ENCODE results near the gene TRPM8. TPM values are rescaled to one million over a fixed set of nuclear protein-coding genes. Genes with fewer than 3 reads are reported as not detected.
"Not testable (repeated sequence)": the region's sequence is repeated elsewhere in the genome, so short reads cannot be mapped to it uniquely, and the experiment has no call there.

The TRPM8 gene
- polyA plus RNA-seq, 4 donors: 0.30 to 0.36 TPM; not detected in 2

DNA sequence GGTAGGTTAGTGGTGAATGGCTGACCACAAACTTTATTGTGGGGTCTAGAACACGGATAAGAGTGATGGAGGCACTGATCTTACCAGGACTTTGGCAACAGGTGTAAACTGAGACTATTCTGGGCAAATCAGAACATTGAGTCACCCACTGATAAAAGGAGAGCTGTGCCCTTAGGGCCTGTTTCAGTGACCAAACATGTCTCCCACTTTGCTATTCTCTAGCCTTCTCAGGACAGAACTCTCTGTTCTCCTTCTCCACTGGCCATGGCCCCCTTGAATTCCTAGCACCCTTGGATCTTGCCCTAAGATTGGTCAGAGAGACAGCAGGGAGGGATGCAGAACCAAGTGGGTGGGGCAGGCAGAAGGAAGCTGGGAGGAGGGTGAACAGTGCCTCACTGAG lies 18.3 kb downstream of the TRPM8 start:
- DNase-seq (ENCODE audit: low read depth in 4 of 4, low spot score in 2 of 4): no peak

DNA sequence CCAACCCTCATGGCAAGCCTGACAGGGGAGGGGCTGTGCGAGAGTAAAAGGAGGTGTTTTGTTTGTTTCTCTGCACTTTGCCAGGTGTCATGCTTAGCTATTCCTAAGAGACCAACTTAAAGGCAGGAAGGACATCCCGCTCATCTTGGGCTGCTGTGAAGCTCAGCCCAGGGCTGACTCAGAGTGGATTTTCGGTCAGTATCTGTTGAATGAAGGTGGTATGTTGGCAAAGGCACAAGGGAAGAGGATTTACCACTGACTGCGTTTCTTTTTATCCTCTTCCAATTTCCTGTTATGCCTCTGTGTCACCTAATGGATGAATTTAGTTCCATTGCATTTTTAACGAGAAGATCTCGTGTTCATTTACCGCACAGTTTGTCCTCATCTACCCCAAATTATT lies 18.9 kb downstream of the TRPM8 start:
- DNase-seq (ENCODE audit: low read depth in 4 of 4, low spot score in 2 of 4): no peak

DNA sequence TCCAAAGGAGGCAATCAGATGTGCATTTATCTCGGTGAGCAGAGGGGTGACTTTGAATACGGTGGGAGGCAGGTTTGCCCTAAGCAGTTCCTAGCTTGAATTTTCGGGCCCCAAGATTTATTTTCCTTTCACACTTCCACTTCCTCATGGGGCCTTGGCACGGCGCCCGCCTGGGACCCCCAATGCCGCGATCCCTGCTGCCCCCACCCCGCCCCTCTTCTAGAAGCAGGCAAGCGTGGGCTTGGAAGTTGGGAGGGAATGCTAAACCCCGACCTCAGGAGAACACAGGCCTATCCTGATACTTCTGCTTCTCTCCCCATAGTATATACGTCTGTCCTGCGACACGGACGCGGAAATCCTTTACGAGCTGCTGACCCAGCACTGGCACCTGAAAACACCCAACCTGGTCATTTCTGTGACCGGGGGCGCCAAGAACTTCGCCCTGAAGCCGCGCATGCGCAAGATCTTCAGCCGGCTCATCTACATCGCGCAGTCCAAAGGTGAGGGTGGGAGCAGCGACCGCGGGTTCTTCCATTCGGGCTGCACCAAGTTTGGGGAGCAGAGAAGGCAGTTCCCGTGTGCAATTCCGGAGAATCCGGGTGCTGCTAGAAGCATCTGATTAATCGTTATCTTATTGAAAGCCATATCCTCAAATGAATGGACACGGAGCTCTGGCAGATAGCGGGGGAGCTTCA lies 21.6 kb downstream of the TRPM8 start:
- DNase-seq (ENCODE audit: low read depth in 4 of 4, low spot score in 2 of 4): peak in 2 of 4 donors; percentile 3 to 19

DNA sequence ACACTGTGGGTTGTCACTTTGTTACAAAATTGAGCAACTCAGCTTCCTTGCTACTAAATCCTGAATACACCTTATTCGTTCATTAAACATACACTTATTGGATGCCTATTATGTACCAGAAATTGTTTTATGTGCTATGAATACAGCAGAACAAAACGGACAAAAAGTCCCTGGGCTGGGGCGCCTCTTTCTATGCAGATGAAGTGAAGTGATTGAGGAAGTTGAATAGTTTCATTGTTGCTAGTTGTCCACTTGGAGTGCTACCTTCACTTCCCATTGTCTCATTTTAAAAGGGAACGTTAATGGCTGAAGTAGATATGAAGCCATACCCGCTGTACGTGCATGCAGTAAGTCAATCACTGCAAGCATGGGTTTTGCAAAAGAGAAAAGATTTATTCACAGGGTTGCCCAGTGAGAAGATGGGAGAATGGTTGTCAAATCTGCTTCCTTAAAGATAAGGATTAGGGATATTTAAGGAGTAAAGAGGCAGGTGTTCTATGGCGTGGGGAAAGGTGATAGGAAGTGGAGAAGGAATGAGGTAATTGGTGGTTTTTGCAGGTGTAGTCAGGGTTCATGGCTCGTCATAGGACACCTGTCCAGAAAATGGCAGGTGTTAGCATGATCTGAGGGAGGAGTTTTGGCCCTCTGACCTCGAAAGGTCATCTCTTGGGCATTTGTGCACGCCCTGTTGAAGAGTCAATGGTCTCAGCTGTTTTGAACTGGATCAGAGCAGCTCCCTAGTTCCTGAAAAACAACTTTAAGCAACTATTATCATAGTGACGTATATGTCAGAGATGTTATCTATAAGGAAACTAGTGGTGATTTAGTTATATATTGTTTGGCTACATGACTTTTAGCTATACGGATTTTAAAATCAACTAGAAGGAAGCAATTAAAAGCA lies 23.5 kb downstream of the TRPM8 start:
- no peak for DNase-seq (ENCODE audit: low read depth in 4 of 4, low spot score in 2 of 4)

DNA sequence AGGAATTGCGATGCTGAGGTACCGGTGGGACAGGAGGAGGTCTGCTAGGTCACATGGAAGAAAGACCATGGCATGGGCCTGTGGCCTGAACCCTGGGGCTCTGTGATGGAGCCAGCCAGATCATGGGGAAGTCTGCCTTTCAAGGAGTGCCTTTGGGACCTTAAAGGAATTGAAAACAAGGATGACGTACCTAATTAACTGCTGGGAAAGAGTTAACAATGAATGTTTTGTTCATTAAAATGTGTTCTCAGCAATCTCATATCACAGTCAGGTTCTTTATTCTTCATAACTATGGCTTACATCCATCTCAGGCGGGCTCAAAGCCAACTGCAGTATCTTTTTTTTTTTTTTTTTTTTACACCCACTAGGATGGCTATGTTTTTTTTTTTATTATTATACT lies 25.6 kb downstream of the TRPM8 start:
- no peak for DNase-seq (ENCODE audit: low read depth in 4 of 4, low spot score in 2 of 4)

DNA sequence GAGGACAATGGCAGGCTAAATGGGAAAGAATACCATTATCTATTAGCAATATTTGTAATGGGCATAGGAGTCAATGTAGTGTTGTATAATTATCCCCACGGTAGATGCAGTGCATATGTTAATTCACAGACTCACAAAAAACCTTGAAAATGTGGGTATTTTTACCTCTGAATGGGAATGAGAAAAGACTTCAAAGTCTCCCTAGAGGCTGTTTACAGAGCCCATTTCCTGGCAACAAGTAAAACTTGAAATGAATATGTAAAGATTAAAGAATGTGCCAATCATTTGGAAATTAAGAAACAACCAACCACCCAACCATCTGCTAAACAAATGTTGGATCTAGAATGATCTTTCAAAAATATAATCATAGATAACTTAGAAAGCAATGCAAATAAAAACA lies 27.1 kb downstream of the TRPM8 start:
- DNase-seq (ENCODE audit: low read depth in 4 of 4, low spot score in 2 of 4): no peak

DNA sequence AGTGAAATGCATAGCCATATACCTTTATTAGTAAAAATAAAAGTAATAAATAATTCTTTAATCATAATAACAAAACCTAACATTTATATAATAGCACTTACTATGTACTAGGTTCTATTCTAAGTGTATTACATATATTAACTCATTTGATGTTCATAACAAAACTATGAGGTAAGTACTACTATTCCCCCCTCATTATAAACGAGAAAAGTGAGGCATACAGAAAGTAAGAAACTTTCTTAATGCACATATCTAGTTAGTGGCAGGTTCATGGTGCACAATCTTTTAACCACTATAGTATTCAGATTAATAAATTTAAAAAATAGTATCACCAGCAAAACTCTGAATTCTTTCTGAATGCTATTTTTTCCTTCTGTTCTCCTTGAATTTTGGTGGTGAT lies 27.5 kb downstream of the TRPM8 start:
- no peak for DNase-seq (ENCODE audit: low read depth in 4 of 4, low spot score in 2 of 4)

DNA sequence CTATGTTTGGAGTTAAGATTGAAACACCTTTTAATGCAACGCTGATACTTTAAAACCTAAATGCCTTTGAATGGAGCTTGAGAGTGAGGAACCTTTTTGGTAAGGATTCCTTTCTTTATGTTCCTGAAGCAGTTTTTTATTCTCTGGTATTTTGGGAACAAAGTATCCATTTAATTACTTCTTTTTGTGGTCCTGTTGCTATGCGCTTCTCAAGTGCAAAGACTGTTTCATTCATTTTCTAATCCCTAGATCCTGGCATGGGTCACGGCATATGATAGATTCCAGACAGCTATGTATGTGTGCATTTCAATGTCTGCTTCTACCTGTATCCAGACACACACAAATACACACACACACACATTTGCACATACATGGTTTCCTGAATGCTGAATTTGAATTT lies 28.0 kb downstream of the TRPM8 start:
- no peak for DNase-seq (ENCODE audit: low read depth in 4 of 4, low spot score in 2 of 4)

DNA sequence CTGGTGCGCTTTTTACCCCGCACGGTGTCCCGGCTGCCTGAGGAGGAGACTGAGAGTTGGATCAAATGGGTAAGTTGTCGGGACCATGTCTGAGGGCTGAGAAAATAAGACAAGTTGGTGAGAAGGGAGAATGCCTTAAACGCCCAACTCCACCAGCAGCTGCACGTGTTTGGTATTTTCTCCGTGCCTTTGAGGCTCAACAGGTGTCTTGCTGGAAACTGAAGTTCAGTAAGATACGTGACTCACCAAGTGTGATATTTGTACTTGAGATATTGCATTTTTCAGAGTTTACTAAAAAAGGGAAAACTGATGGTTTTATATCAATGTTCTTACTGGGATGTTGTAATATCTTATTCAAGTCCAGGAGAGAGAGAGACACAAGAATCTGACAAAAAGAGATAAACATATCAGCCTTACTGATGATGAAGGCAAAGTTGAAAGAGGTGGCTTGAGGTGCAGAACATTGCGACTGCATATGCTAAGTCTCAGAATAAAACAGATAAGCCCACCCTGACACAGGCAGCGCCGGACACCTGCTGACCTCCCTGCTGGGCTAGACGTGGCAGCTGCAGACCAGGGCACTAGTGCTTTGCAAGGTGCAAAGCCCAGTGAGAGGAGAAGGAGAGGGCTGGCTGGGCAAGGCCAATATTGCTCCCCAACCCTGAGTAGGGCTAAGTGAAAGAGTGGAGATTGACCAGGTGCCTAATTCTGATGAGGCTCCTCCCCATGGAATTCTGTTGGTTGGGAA lies 33.1 kb downstream of the TRPM8 start:
- no peak for DNase-seq (ENCODE audit: low read depth in 4 of 4, low spot score in 2 of 4)

DNA sequence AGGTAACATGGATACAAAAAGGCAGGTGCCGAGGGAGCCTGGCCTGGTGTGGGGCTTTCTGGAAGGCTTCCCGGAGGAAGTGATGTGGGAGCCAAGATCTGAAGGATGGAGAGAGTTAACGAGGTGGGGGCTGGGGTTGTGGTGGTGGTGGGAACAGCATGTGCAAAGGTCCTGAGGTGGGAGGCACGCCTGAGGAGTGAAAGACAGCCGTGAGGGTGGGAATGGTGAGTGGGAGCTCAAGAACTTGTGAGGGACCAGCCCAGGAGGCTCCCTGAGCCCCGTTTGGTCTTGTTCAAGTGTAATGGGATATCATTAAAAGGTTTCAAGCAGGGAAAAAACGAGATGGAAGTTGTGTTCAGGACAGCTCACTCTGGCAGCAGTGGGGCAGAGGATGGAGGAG lies 35.2 kb downstream of the TRPM8 start:
- DNase-seq (ENCODE audit: low read depth in 4 of 4, low spot score in 2 of 4): no peak

DNA sequence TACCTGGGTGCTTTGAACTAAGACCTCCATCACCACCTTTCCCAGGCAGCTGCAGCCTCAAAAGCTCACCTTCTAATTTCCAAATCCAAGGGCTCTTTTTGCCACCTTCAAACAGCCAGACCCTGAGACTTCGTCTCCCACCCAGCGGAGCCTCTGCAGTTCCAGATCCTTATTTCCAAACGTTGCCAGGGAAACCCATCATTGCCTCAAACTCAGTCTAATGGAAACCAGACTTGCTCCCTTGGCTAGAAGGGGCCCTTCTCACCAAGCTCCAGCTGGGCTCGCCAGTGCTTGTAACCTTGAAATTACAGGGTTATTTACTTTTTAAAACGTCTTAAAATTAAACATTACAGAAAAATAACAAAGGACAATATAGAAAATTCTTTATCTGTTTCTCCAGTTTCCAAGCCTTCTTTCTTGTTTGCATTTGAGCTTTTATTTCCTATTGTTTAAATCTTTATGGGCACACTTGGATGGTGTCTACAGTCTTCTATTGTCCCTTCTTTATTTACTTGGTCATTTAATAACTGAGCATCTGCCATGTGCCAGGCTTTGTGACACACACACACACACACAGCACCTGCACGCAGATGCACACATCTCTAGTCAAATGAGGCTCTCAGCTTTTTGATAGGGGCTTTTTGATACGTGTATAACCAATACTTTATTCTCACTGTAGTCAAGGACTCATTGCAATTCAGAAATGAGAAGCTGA lies 36.1 kb downstream of the TRPM8 start:
- DNase-seq (ENCODE audit: low read depth in 4 of 4, low spot score in 2 of 4): no peak

DNA sequence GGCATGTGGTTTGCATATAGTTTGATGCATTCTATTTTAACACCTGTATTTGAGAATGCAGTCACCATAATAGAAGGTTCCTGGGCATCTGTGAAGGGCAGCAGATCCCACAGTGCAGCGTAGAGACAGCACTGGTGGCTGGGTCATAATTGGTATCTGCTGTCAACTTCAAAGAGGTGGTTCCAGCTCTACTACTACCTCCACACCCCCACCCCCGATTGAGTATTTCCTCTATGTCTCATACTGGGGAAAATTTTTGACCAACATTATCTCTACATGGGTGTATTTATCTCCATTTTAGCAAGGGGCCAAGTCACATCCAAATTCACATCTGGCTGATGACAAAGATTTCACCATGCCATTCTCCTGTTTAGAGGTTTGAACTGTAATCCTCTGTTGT lies 43.0 kb downstream of the TRPM8 start:
- DNase-seq (ENCODE audit: low read depth in 4 of 4, low spot score in 2 of 4): no peak

DNA sequence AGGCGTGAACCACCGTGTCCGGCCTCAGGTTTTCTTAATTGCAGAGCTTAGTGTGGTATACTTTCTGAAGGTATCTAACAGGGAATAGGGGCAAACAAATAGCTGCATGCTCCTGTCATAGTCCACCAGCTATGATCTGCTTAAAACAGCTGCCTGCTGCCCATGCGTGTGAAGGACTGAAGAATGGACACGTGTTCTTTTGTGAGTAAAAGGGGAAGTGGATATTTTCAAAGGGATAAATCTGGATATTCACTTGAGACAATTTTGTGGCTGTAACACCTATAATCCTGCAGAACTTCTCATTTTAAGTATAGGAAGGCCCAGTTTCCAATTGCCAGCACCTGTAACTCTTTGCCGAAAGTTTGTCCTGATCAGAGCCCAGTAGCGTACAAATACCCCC lies 44.7 kb downstream of the TRPM8 start:
- DNase-seq (ENCODE audit: low read depth in 4 of 4, low spot score in 2 of 4): no peak

DNA sequence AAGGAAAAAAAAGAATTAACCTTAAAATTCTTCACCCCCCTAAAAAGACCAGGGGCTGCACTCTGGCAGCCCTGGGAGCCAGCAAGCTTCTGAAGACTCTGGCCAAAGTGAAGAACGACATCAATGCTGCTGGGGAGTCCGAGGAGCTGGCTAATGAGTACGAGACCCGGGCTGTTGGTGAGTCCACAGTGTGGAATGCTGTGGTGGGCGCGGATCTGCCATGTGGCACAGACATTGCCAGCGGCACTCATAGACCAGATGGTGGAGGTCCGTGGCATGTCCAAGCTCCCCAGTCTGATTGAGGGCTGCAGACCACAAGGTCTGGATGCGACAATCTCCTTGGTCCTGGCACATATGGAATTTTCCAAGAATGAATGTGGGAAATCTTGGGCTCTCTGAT lies 47.4 kb downstream of the TRPM8 start:
- DNase-seq (ENCODE audit: low read depth in 4 of 4, low spot score in 2 of 4): no peak

DNA sequence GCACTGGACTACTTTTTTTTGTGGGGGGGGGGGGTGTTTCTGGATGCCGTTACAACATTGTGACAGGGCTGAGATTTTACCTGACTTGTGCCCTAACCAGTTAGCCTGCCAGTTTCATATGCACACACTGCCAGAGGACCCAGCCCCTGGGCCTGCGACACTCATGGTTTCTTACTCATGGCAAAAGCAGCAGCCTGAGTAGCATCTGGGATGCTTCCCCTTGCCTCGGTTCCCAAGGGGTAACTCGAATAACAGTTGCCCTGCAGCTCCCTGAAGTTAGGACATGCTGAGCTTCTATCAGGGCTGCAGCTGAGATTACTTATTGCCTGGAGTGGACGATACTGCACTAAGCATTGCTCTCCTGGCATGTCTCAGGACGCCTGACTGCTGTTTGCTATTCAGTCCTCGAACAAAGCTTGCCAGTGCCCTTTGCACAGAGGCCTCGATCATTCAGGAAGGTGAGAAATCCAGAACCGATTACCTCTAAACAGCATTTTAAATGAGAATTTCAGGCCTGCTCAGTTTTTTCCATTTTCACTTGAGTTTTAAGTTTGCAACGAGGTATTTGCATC lies 47.9 kb downstream of the TRPM8 start:
- no peak for DNase-seq (ENCODE audit: low read depth in 4 of 4, low spot score in 2 of 4)

DNA sequence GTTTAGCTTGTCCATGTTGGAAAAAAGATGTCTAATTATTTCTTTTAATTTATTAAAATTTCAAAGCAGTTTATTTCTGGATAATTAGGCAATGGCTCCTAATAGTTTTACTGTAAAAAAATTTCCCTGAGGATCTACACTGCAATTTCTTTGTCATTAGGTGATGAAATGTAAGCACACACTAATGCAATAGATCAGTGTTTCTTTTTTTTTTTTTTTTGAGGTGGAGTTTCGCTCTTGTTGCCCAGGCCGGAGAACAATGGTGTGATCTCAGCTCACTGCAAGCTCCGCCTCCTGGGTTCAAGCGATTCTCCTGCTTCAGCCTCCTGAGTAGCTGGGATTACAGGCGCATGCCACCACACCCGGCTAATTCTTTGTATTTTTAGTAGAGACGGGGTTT lies 48.5 kb downstream of the TRPM8 start:
- DNase-seq (ENCODE audit: low read depth in 4 of 4, low spot score in 2 of 4): not testable (repeated sequence)

DNA sequence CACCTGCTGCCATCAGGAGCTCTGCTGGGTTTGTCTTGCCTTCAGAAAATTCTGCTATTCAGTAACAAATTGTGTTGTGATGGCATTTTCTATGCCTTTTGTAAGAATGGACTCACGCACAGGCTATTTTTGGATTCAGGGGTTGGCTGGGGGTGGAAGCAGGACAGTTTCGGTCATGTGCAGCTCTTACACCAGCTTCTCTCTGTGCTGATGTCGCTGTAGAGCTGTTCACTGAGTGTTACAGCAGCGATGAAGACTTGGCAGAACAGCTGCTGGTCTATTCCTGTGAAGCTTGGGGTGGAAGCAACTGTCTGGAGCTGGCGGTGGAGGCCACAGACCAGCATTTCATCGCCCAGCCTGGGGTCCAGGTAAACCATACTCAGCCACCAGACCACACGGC lies 49.2 kb downstream of the TRPM8 start:
- no peak for DNase-seq (ENCODE audit: low read depth in 4 of 4, low spot score in 2 of 4)

DNA sequence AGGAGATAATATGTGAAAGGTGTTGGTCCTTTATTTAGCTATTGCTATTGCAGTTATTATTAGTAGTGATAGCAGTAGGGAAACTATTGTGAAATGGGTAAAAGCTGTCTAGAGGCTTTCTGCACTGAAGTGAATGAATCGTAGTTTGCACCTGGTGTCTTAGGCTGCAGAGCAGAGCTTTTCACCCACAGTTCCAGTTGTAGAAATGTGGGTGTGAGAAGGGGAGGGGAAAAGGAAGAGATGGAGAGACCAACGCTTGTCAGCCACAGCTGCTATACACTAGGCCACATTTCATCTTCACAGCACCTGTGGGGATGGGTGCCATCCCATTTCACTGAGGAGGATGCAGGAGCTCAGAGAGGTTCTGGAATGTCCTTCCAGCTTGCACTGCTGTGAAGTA lies 50.0 kb downstream of the TRPM8 start:
- no peak for DNase-seq (ENCODE audit: low read depth in 4 of 4, low spot score in 2 of 4)

DNA sequence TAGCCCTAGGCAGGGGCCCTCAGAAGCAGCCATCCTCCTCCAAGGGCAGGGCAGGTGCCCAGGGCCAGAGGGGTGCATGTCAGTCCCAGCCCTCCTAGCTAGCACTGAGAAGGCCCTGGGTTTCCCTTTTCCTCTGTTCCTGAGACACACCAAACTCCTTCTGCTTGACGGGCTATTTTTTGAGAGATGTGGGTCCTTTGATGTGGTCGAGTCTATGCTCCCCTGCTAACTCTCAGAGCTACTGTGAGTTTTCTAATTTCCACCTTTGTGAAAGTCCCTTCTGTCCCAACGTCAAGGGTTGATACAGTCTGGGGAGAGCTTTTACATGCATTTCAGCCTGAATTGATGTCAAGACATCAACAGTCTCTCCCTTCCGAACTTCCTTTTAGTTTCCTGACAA lies 51.4 kb downstream of the TRPM8 start:
- DNase-seq (ENCODE audit: low read depth in 4 of 4, low spot score in 2 of 4): no peak

DNA sequence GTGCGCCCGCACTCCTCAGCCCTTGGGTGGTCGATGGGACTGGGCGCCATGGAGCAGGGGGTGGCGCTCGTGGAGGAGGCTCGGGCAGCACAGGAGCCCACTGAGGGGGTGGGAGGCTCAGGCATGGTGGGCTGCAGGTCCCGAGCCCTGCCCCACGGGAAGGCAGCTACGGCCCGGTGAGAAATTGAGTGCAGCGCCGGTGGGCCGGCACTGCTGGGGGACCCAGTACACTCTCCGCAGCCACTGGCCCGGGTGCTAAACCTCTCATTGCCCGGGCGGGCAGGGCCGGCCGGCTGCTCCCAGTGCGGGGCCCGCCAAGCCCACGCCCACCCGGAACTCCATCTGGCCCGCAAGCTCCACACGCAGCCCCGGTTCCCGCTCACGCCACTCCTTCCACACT lies 55.3 kb downstream of the TRPM8 start:
- not testable (repeated sequence) for DNase-seq (ENCODE audit: low read depth in 4 of 4, low spot score in 2 of 4)
